ENCODE measurements around the gene INA. TPM values are rescaled to one million over a fixed set of nuclear protein-coding genes. Genes with fewer than 3 reads are reported as not detected.

Gene INA
- not detected for total RNA-seq

DNA sequence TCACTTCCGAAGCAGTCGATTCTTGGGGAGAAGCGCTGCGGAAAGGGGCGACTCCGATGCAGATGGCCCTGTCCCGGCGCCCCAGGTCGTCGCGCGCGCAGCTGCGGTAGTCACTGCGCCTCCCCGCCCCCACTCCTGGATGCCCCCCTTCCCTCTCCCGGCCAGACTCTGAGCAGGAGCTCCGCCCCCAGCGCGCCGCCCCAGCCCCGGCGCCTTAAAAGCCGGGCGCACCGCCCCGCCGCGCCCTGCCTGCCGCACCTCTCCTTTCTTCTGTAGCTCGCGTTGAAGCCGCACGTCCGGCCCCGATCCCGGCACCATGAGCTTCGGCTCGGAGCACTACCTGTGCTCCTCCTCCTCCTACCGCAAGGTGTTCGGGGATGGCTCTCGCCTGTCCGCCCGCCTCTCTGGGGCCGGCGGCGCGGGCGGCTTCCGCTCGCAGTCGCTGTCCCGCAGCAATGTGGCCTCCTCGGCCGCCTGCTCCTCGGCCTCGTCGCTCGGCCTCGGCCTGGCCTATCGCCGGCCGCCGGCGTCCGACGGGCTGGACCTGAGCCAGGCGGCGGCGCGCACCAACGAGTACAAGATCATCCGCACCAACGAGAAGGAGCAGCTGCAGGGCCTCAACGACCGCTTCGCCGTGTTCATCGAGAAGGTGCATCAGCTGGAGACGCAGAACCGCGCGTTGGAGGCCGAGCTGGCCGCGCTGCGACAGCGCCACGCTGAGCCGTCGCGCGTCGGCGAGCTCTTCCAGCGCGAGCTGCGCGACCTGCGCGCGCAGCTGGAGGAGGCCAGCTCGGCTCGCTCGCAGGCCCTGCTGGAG is at the start of gene INA:
TSS of gene INA (plus strand) at position 243 of the 817 bp plus-strand sequence. CDS start at position 317, 74 bp downstream.
- H3K4me1 ChIP-seq (ENCODE audit: control insufficient read depth in 3 of 3, insufficient read depth in 3 of 3, low read length in 3 of 3): peaks cover 0 to 8% (median 8%) of the 10 kb centered on the region in 3 donors

DNA sequence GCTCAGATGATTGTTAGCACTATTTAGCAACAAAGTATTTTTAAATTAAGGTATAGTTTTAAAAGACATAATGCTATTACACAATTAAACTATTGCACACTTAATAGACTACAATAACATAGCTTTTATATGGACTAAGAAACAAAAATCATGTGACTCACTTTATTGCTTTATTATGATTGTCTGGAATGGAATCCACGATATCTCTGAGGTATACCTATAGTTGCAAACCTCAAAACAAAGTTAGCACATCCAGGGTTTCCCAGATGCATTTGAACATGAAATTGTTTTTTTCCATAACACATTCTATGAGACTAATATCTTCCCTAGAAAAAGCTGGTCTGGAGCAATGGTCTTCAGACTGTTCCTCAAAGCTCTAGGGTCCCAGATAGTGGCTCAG is 49.5 kb upstream of the INA start:
- Histone ChIP-seq H3K9me3 (ENCODE audit: control insufficient read depth in 3 of 3, low read length in 3 of 3) (peaks cover 0 to 5% (median 0%) of the 10 kb centered on the region in 3 donors), H3K4me3 (ENCODE audit: low read length in 3 of 3) (no peak overlapping the region), H3K9ac (ENCODE audit: low read depth in 1 of 3, low read length in 3 of 3) (peak overlapping the region in 2 of 3 donors; percentile 0 to 46), H3K4me1 (ENCODE audit: control insufficient read depth in 3 of 3, insufficient read depth in 3 of 3, low read length in 3 of 3) (peaks cover 14 to 41% (median 30%) of the 10 kb centered on the region in 3 donors), H3K27ac (ENCODE audit: low read depth, low read length) (peak overlapping the region; percentile 96), H3K27me3 (ENCODE audit: control insufficient read depth in 3 of 3, insufficient read depth in 3 of 3, low read length in 3 of 3) (no peaks in the 10 kb centered on the region), H3K36me3 (ENCODE audit: control insufficient read depth in 3 of 3, insufficient read depth in 3 of 3, low read length in 3 of 3) (no peaks in the 10 kb centered on the region)

More for the DNA sequence above, at the start of gene INA:
- Histone ChIP-seq H3K9me3 (ENCODE audit: control insufficient read depth in 3 of 3, low read length in 3 of 3) (no peaks in the 10 kb centered on the region), H3K9ac (ENCODE audit: low read depth in 1 of 3, low read length in 3 of 3) (no peak within 1 kb of the TSS), H3K36me3 (ENCODE audit: control insufficient read depth in 3 of 3, insufficient read depth in 3 of 3, low read length in 3 of 3) (no peaks in the 10 kb centered on the region), H3K27ac (ENCODE audit: low read depth, low read length) (no peak within 1 kb of the TSS), H3K4me3 (ENCODE audit: low read length in 3 of 3) (peak within 1 kb of the TSS in 1 of 3 donors; percentile 40), H3K27me3 (ENCODE audit: control insufficient read depth in 3 of 3, insufficient read depth in 3 of 3, low read length in 3 of 3) (peaks cover 52 to 58% (median 54%) of the 10 kb centered on the region in 3 donors)

DNA sequence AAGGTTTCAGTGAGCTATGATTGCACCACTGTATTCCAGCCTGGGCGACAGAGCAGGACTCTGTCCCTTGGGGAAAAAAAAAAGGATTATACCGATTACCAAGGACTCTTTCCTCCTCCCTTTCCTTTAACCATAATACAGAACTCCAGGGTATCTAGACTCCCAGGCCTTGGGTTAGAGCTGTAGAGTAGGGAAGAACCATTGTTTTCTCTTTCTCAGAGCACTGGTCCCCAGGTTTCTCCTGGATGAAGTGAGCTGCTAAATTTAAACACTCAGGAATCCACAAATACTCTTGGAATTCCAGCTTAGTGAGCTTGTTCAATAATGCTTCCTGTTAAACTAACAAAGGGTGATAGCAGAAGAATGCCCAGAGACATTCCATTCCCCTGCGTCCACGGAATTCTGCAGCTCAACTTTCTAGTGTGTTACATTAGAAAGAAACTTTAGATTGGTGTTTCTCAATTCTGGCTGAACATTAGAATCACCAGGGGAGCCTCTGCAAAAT is 45.8 kb upstream of the INA start:
- peak overlapping the region in 1 of 3 donors; percentile 40 for H3K9ac ChIP-seq (ENCODE audit: low read depth in 1 of 3, low read length in 3 of 3)
- peak overlapping the region in 1 of 3 donors; percentile 6 for H3K4me3 ChIP-seq (ENCODE audit: low read length in 3 of 3)
- H3K36me3 ChIP-seq (ENCODE audit: control insufficient read depth in 3 of 3, insufficient read depth in 3 of 3, low read length in 3 of 3): no peaks in the 10 kb centered on the region
- no peaks in the 10 kb centered on the region for H3K9me3 ChIP-seq (ENCODE audit: control insufficient read depth in 3 of 3, low read length in 3 of 3)
- no peaks in the 10 kb centered on the region for H3K27me3 ChIP-seq (ENCODE audit: control insufficient read depth in 3 of 3, insufficient read depth in 3 of 3, low read length in 3 of 3)
- H3K27ac ChIP-seq (ENCODE audit: low read depth, low read length): peak overlapping the region; percentile 84
- H3K4me1 ChIP-seq (ENCODE audit: control insufficient read depth in 3 of 3, insufficient read depth in 3 of 3, low read length in 3 of 3): peaks cover 14 to 41% (median 30%) of the 10 kb centered on the region in 3 donors

DNA sequence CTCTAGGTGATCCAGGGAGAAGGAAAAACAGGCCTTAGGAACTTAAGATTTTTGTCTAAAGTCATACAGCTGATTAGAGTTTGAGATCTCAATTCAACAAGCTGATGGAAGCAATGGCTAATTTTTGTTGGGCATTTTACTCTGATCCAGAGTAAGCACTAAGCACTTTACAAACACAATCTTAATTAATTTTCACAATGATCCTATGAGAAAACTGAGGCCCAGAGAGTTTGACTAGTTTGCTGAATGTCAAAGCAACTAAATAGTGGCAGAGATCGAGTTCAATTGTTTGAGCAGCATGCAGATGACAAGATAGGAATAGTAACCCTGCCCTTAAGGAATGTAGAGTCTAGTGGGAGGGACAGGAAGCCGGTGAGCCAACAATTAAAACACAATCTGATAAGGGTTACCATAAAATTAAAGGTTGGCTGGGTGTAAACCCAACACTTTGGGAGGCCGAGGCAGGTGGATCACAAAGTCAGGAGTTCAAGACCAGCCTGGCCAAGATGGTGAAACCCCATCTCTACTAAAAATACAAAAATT is 44.7 kb upstream of the INA start:
- H3K27me3 ChIP-seq (ENCODE audit: control insufficient read depth in 3 of 3, insufficient read depth in 3 of 3, low read length in 3 of 3): no peaks in the 10 kb centered on the region
- H3K4me3 ChIP-seq (ENCODE audit: low read length in 3 of 3): no peak overlapping the region
- peaks cover 10 to 35% (median 27%) of the 10 kb centered on the region in 3 donors for H3K4me1 ChIP-seq (ENCODE audit: control insufficient read depth in 3 of 3, insufficient read depth in 3 of 3, low read length in 3 of 3)
- no peaks in the 10 kb centered on the region for H3K9me3 ChIP-seq (ENCODE audit: control insufficient read depth in 3 of 3, low read length in 3 of 3)
- no peaks in the 10 kb centered on the region for H3K36me3 ChIP-seq (ENCODE audit: control insufficient read depth in 3 of 3, insufficient read depth in 3 of 3, low read length in 3 of 3)
- peak overlapping the region; percentile 84 for H3K27ac ChIP-seq (ENCODE audit: low read depth, low read length)
- no peak overlapping the region for H3K9ac ChIP-seq (ENCODE audit: low read depth in 1 of 3, low read length in 3 of 3)

DNA sequence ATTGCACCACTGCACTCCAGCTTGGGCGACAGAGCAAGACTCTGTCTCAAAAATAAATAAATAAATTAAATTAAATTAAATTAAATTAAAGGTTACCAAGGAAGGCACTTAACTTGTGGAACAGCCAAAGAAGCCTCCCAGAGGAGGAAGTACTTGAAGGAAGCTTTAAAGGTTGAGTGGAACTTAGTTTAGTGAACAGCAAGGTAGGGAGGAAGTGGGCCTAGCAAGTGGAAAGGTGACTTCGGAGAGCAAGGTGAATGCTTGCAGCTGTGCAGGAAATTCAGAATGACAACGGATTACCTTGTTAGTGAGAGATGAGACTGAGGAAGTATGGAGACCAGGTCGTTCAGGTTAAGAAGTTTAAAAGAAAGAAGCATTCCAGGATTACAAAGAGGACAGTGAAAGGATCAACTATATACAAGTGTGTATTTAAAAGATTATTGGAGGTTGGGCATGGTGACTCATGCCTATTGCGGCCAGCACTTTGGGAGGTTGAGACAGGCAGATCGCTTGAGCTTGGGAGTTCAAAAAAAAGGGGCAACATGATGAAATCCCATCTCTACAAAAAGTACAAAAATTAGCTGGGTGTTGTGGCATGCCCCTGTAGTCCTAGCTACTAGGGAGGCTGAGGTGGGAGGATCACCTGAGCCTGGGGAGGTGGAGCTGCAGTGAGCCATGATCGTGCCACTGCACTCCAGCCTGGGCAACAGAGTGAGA is 44.0 kb upstream of the INA start:
- H3K27ac ChIP-seq (ENCODE audit: low read depth, low read length): no peak overlapping the region
- H3K27me3 ChIP-seq (ENCODE audit: control insufficient read depth in 3 of 3, insufficient read depth in 3 of 3, low read length in 3 of 3): no peaks in the 10 kb centered on the region
- H3K9ac ChIP-seq (ENCODE audit: low read depth in 1 of 3, low read length in 3 of 3): no peak overlapping the region
- H3K4me1 ChIP-seq (ENCODE audit: control insufficient read depth in 3 of 3, insufficient read depth in 3 of 3, low read length in 3 of 3): peaks cover 9 to 30% (median 20%) of the 10 kb centered on the region in 3 donors
- no peak overlapping the region for H3K4me3 ChIP-seq (ENCODE audit: low read length in 3 of 3)
- no peaks in the 10 kb centered on the region for H3K36me3 ChIP-seq (ENCODE audit: control insufficient read depth in 3 of 3, insufficient read depth in 3 of 3, low read length in 3 of 3)
- no peaks in the 10 kb centered on the region for H3K9me3 ChIP-seq (ENCODE audit: control insufficient read depth in 3 of 3, low read length in 3 of 3)

DNA sequence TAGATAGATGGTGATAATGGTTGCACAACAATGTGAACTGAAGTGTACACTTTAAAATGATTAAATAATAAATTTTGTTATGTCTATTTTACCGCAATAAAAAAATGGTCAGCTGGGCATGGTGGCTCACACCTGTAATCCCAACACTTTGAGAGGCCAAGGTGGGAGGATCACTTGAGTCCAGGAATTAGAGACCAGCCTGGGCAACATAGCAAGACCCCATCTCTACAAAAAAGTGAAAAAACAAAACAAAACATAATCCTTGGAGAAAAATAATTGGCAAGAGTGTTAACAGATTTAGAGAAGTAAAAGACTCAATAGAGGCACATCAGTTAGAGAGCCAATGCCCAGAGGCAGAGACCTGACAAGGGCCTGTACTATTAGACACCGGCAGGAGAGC is 41.2 kb upstream of the INA start:
- no peaks in the 10 kb centered on the region for H3K27me3 ChIP-seq (ENCODE audit: control insufficient read depth in 3 of 3, insufficient read depth in 3 of 3, low read length in 3 of 3)
- no peaks in the 10 kb centered on the region for H3K9me3 ChIP-seq (ENCODE audit: control insufficient read depth in 3 of 3, low read length in 3 of 3)
- no peaks in the 10 kb centered on the region for H3K36me3 ChIP-seq (ENCODE audit: control insufficient read depth in 3 of 3, insufficient read depth in 3 of 3, low read length in 3 of 3)
- peaks cover 0 to 22% (median 6%) of the 10 kb centered on the region in 3 donors for H3K4me1 ChIP-seq (ENCODE audit: control insufficient read depth in 3 of 3, insufficient read depth in 3 of 3, low read length in 3 of 3)
- H3K9ac ChIP-seq (ENCODE audit: low read depth in 1 of 3, low read length in 3 of 3): no peak overlapping the region
- H3K4me3 ChIP-seq (ENCODE audit: low read length in 3 of 3): no peak overlapping the region
- H3K27ac ChIP-seq (ENCODE audit: low read depth, low read length): no peak overlapping the region

DNA sequence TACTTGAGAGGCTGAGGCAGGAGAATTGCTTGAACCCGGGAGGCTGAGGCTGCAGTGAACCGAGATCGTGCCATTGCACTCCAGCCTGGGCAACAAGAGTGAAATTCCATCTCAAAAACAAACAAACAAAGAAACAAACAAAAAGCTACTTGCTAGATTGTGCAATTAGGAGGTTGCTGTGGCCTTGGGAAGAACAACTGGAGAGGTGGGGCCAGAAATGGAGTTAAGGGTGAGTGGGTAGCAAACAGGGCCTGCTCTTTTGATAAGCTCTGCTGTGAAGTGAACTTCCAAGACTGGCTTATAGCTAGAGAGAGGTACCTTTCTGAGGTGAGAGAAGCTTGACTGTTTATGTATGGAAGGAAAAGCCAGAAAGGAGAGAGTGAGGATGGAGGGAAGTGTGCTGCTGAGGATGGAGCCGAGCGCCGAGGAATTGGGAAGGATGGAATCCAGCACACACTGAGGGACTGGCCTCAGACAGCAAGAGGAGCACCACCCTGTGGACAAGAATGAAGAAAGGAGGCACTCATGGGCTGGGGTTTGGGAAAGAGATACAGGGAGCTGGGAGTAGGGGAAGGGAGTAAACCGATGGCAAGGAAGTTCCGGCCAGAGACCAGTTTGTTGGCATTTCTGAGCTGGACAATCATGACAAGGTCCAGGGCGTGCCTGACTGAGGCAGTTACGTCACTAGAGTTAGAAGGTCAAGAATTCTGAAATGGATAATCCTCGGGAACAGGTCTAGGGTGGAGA is 38.3 kb upstream of the INA start:
- Histone ChIP-seq H3K9ac (ENCODE audit: low read depth in 1 of 3, low read length in 3 of 3) (no peak overlapping the region), H3K27me3 (ENCODE audit: control insufficient read depth in 3 of 3, insufficient read depth in 3 of 3, low read length in 3 of 3) (no peaks in the 10 kb centered on the region), H3K4me1 (ENCODE audit: control insufficient read depth in 3 of 3, insufficient read depth in 3 of 3, low read length in 3 of 3) (peaks cover 10 to 20% (median 12%) of the 10 kb centered on the region in 3 donors), H3K4me3 (ENCODE audit: low read length in 3 of 3) (no peak overlapping the region), H3K27ac (ENCODE audit: low read depth, low read length) (no peak overlapping the region), H3K36me3 (ENCODE audit: control insufficient read depth in 3 of 3, insufficient read depth in 3 of 3, low read length in 3 of 3) (no peaks in the 10 kb centered on the region), H3K9me3 (ENCODE audit: control insufficient read depth in 3 of 3, low read length in 3 of 3) (no peaks in the 10 kb centered on the region)

DNA sequence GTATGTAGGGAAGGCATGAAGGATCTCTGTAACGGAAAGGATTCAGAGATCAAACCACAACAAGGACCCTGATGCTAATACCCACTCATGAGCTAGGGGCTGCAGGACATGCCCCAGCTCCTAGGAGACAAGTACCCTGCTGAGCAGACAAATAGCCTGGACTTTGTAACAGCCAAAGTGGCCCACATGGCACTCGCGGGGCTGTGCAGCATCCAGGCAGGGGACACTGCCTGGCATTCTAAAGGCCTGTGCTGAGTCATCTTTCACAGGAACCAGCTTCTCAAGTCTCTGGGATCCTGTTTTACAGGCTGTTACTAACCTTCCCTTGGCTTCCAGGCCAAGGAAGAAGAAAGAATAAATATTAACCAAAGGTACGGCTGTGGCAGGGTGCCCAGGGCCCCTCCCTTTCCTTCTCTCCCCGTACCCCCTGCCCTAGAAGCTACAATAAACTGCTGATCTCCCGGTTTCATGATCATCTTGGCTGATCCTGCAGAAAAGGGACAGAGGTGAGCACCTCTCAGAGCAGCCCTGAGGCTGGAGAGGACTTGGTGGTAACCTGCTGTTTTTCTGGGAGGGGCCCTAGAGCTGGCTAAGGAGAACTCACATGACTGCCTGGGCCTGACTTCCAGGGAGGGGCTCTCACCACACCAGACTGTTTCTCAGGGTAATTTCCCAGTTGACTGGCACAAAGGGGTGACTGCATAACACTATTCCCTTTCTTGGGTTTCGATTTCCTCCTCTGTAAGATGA is 35.5 kb upstream of the INA start:
- H3K4me3 ChIP-seq (ENCODE audit: low read length in 3 of 3): peak overlapping the region in 1 of 3 donors; percentile 33
- no peaks in the 10 kb centered on the region for H3K9me3 ChIP-seq (ENCODE audit: control insufficient read depth in 3 of 3, low read length in 3 of 3)
- H3K36me3 ChIP-seq (ENCODE audit: control insufficient read depth in 3 of 3, insufficient read depth in 3 of 3, low read length in 3 of 3): no peaks in the 10 kb centered on the region
- H3K27ac ChIP-seq (ENCODE audit: low read depth, low read length): peak overlapping the region; percentile 87
- H3K4me1 ChIP-seq (ENCODE audit: control insufficient read depth in 3 of 3, insufficient read depth in 3 of 3, low read length in 3 of 3): peaks cover 10 to 27% (median 12%) of the 10 kb centered on the region in 3 donors
- no peaks in the 10 kb centered on the region for H3K27me3 ChIP-seq (ENCODE audit: control insufficient read depth in 3 of 3, insufficient read depth in 3 of 3, low read length in 3 of 3)
- H3K9ac ChIP-seq (ENCODE audit: low read depth in 1 of 3, low read length in 3 of 3): peak overlapping the region in 2 of 3 donors; percentile 50 to 69

Data from skeletal muscle tissue (tissue), 4 donors.